ENCODE data around the gene DIAPH2. TPM values are rescaled to one million over a fixed set of nuclear protein-coding genes. Genes with fewer than 3 reads are reported as not detected.

Gene DIAPH2
- total and polyA plus RNA-seq, 2 of the 13 experiments (the other 11 are each of a cell fraction or from before 2014, with no cell fraction given) = 2.1 to 8.5 TPM

DNA sequence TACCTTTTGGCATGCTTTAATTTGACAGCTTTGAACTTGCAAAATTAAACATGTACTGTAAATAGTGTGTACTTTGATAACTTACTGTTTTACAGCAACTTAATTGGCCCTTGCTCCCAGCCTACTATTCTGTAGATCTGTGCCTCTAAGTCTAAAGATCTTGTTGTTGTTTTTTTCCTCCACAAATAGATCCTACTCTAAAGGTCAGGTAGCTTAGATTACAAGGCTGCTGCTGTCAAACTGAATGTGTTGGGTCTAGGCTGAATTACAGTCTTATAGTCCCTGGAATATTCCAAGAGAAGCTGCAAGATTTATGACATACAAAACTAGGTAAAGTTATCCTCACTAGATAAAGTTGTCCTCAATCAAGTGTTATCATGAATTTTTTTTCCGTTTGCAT is 18.7 kb downstream of the DIAPH2 start:
- ChIA-PET POLR2A (no interaction called here), CTCF (ENCODE audit: low intra/inter-chr PET ratio, low total read pairs) (no interaction called here)
- intact Hi-C loops (cut with micrococcal nuclease; ENCODE audit: unreplicated experiment) = no loop called here
- DNase-seq (ENCODE audit: low spot score) (no peak), ATAC-seq (no peak), FAIRE-seq (no peak)
- Histone ChIP-seq H3K27me3 (ENCODE audit: control insufficient read depth in 1 of 2, insufficient read depth in 2 of 2, low read length in 2 of 2) (no peaks in the 10 kb centered on the region), H2AFZ (ENCODE audit: low read length) (no peak overlapping the region), H4K20me1 (ENCODE audit: insufficient read depth, low read length) (no peaks in the 10 kb centered on the region), H3K9ac (ENCODE audit: insufficient read depth, low read depth, low read length) (no peak overlapping the region), H3K9me3 (ENCODE audit: low read length) (no peaks in the 10 kb centered on the region), H3K79me2 (ENCODE audit: insufficient read depth, low read length) (no peaks in the 10 kb centered on the region), H3K36me3 (replicated peaks in 1 of 2; ENCODE audit: control insufficient read depth in 1 of 2, insufficient read depth in 2 of 2, low read length in 2 of 2) (no peaks in the 10 kb centered on the region), H3K4me2 (ENCODE audit: low read depth, low read length) (no peak overlapping the region), H3K4me3 (replicated peaks in 1 of 3; ENCODE audit: insufficient read depth in 1 of 3, low read depth in 2 of 3, low read length in 3 of 3) (no peak overlapping the region), H3K4me1 (ENCODE audit: insufficient read depth, low read length) (peaks cover 7% of the 10 kb centered on the region; the same call in 1 of the 2 replicates), H3K27ac (ENCODE audit: extremely low read length, insufficient read depth, low read length) (no peak overlapping the region)
- WGBS (ENCODE audit: low lambda C conversion rate) = 77% methylated on average over 1 of the region's 1 CpG
- in situ Hi-C loops (cut with HindIII; ENCODE audit: extremely low pct_ligation_motif_present, low pct_unique_long_range_greater_than_20kb) = no loop called here
- BruUV-seq (replicated peaks) = no TSS peak
- no peak for TF ChIP-seq NFIB (CRISPR knock-in tag; IDR thresholded peaks at IDR 0.05; ENCODE audit: borderline replicate concordance)

DNA sequence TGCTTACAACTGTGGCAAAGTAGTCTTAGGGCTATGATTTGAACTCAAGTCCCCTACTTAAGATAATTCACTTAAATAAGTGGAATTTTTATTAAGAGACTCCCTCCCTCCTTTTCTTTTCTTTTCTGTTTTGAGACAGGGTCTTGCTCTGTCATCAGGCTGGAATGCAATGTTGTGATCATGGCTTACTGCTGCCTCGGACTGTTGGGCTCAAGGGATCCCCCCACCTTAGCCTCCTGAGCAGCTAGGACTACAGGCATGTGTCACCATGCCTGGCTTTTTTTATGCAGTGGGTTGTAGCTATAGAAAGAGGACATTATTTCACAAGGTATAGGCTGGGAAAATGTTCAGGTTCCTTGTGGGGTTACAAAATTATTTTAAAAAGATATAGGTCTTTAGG is 19.2 kb downstream of the DIAPH2 start:
- CTCF ChIA-PET (ENCODE audit: low intra/inter-chr PET ratio, low total read pairs) = no interaction called here
- no peak overlapping the region for H3K27ac ChIP-seq (ENCODE audit: extremely low read length, insufficient read depth, low read length)
- no peaks in the 10 kb centered on the region for H3K27me3 ChIP-seq (ENCODE audit: control insufficient read depth in 1 of 2, insufficient read depth in 2 of 2, low read length in 2 of 2)
- no peaks in the 10 kb centered on the region for H4K20me1 ChIP-seq (ENCODE audit: insufficient read depth, low read length)
- ATAC-seq (no peak), DNase-seq (ENCODE audit: low spot score) (no peak), FAIRE-seq (no peak)
- no peaks in the 10 kb centered on the region for H3K9me3 ChIP-seq (ENCODE audit: low read length)
- intact Hi-C loops (cut with micrococcal nuclease; ENCODE audit: unreplicated experiment) = no loop called here
- TF ChIP-seq, protein P1, sequence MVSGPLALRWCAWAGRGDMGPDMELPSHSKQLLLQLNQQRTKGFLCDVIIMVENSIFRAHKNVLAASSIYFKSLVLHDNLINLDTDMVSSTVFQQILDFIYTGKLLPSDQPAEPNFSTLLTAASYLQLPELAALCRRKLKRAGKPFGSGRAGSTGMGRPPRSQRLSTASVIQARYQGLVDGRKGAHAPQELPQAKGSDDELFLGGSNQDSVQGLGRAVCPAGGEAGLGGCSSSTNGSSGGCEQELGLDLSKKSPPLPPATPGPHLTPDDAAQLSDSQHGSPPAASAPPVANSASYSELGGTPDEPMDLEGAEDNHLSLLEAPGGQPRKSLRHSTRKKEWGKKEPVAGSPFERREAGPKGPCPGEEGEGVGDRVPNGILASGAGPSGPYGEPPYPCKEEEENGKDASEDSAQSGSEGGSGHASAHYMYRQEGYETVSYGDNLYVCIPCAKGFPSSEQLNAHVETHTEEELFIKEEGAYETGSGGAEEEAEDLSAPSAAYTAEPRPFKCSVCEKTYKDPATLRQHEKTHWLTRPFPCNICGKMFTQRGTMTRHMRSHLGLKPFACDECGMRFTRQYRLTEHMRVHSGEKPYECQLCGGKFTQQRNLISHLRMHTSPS (CRISPR knock-in tag; IDR thresholded peaks at IDR 0.05; ENCODE audit: low read depth) = no peak
- TF ChIP-seq, protein P2, sequence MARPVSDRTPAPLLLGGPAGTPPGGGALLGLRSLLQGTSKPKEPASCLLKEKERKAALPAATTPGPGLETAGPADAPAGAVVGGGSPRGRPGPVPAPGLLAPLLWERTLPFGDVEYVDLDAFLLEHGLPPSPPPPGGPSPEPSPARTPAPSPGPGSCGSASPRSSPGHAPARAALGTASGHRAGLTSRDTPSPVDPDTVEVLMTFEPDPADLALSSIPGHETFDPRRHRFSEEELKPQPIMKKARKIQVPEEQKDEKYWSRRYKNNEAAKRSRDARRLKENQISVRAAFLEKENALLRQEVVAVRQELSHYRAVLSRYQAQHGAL (CRISPR knock-in tag; IDR thresholded peaks at IDR 0.05; ENCODE audit: not compliant biosample characterization) = no peak
- TF ChIP-seq, protein P3, sequence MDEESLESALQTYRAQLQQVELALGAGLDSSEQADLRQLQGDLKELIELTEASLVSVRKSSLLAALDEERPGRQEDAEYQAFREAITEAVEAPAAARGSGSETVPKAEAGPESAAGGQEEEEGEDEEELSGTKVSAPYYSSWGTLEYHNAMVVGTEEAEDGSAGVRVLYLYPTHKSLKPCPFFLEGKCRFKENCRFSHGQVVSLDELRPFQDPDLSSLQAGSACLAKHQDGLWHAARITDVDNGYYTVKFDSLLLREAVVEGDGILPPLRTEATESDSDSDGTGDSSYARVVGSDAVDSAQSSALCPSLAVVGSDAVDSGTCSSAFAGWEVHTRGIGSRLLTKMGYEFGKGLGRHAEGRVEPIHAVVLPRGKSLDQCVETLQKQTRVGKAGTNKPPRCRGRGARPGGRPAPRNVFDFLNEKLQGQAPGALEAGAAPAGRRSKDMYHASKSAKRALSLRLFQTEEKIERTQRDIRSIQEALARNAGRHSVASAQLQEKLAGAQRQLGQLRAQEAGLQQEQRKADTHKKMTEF (CRISPR knock-in tag; IDR thresholded peaks at IDR 0.05) = no peak
- no peaks in the 10 kb centered on the region for H3K36me3 ChIP-seq (replicated peaks in 1 of 2; ENCODE audit: control insufficient read depth in 1 of 2, insufficient read depth in 2 of 2, low read length in 2 of 2)
- H3K4me2 ChIP-seq (ENCODE audit: low read depth, low read length) = no peak overlapping the region
- in situ Hi-C loops (cut with HindIII; ENCODE audit: extremely low pct_ligation_motif_present, low pct_unique_long_range_greater_than_20kb) = no loop called here
- no peak overlapping the region for H2AFZ ChIP-seq (ENCODE audit: low read length)
- 83% methylated on average over 1 of the region's 1 CpG for WGBS (ENCODE audit: low lambda C conversion rate)
- no peak overlapping the region for H3K9ac ChIP-seq (ENCODE audit: insufficient read depth, low read depth, low read length)
- H3K4me3 ChIP-seq (replicated peaks in 1 of 3; ENCODE audit: insufficient read depth in 1 of 3, low read depth in 2 of 3, low read length in 3 of 3) = no peak overlapping the region
- peaks cover 7% of the 10 kb centered on the region; the same call in 1 of the 2 replicates for H3K4me1 ChIP-seq (ENCODE audit: insufficient read depth, low read length)
- POLR2A ChIA-PET = no interaction called here
- no TSS peak for BruUV-seq (replicated peaks)
- H3K79me2 ChIP-seq (ENCODE audit: insufficient read depth, low read length) = no peaks in the 10 kb centered on the region

Data from HepG2 (cell line).